ENCODE results near the gene PTPRQ. TPM values are rescaled to one million over a fixed set of nuclear protein-coding genes. Genes with fewer than 3 reads are reported as not detected.

Gene PTPRQ
- total and polyA plus RNA-seq, 4 donors = 0.26 to 11.7 (median 1.4) TPM

DNA sequence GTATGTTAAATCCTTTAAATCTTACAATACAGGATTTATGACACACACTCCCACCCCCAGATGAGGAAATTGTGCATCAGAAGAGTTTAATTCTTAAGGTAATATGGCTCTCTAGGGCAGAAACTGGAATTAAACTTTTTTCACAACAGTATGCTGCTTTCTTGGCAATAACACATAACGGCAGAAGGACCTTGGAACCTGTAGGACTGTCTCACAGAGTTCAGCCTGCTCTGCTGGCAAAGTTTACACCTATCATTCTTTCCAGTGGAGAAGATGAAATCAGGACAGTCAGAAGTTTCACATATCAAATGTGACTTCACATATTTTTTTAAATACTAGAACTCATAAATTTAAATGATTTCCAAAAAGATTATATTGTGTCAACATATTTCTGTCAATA lies 232.8 kb downstream of the PTPRQ start:
- Histone ChIP-seq H3K9ac (ENCODE audit: insufficient read depth in 1 of 2, low read length in 2 of 2) (no peak overlapping the region), H3K36me3 (ENCODE audit: control insufficient read depth in 4 of 4, insufficient read depth in 4 of 4, low read length in 4 of 4) (no peaks in the 10 kb centered on the region), H3K27ac (ENCODE audit: low read depth in 1 of 2, low read length in 1 of 2) (no peak overlapping the region), H3K4me1 (ENCODE audit: control insufficient read depth in 5 of 5, insufficient read depth in 5 of 5, low read length in 5 of 5) (no peaks in the 10 kb centered on the region), H3K4me3 (no peak overlapping the region), H3K9me3 (ENCODE audit: control insufficient read depth in 4 of 4, insufficient read depth in 3 of 4, low read length in 3 of 4) (no peaks in the 10 kb centered on the region), H3K27me3 (ENCODE audit: control insufficient read depth in 3 of 3, insufficient read depth in 3 of 3, low read length in 2 of 3) (no peaks in the 10 kb centered on the region)
- TF ChIP-seq CTCF (IDR thresholded peaks at IDR 0.05; ENCODE audit: control extremely low read depth, extremely low read depth) = no peak
- WGBS, 2 donors = 75 to 86% methylated on average over 1 of the region's 1 CpG
- ATAC-seq (ENCODE audit: insufficient read depth, low FRiP score) = no peak
- no peak for DNase-seq

- WGBS, 2 donors = 89 to 93% methylated on average over 1 of the region's 1 CpG
- Histone ChIP-seq H3K27me3 (ENCODE audit: control insufficient read depth in 3 of 3, insufficient read depth in 3 of 3, low read length in 2 of 3) (no peaks in the 10 kb centered on the region), H3K4me3 (no peak overlapping the region), H3K9me3 (ENCODE audit: control insufficient read depth in 4 of 4, insufficient read depth in 3 of 4, low read length in 3 of 4) (no peaks in the 10 kb centered on the region), H3K36me3 (ENCODE audit: control insufficient read depth in 4 of 4, insufficient read depth in 4 of 4, low read length in 4 of 4) (no peaks in the 10 kb centered on the region), H3K9ac (ENCODE audit: insufficient read depth in 1 of 2, low read length in 2 of 2) (no peak overlapping the region), H3K4me1 (ENCODE audit: control insufficient read depth in 5 of 5, insufficient read depth in 5 of 5, low read length in 5 of 5) (no peaks in the 10 kb centered on the region), H3K27ac (ENCODE audit: low read depth in 1 of 2, low read length in 1 of 2) (no peak overlapping the region)
- no peak for TF ChIP-seq CTCF (IDR thresholded peaks at IDR 0.05; ENCODE audit: control extremely low read depth, extremely low read depth)
- DNase-seq (no peak), ATAC-seq (ENCODE audit: insufficient read depth, low FRiP score) (no peak)
These were observed 234.0 kb downstream of the PTPRQ start for GRCh38 chr12:80677994-80678393.

- DNase-seq = no peak
- Histone ChIP-seq H3K36me3 (ENCODE audit: control insufficient read depth in 4 of 4, insufficient read depth in 4 of 4, low read length in 4 of 4) (no peaks in the 10 kb centered on the region), H3K4me1 (ENCODE audit: control insufficient read depth in 5 of 5, insufficient read depth in 5 of 5, low read length in 5 of 5) (no peaks in the 10 kb centered on the region), H3K27me3 (ENCODE audit: control insufficient read depth in 3 of 3, insufficient read depth in 3 of 3, low read length in 2 of 3) (no peaks in the 10 kb centered on the region), H3K9me3 (ENCODE audit: control insufficient read depth in 4 of 4, insufficient read depth in 3 of 4, low read length in 3 of 4) (no peaks in the 10 kb centered on the region), H3K9ac (ENCODE audit: insufficient read depth in 1 of 2, low read length in 2 of 2) (no peak overlapping the region), H3K4me3 (no peak overlapping the region), H3K27ac (ENCODE audit: low read depth in 1 of 2, low read length in 1 of 2) (no peak overlapping the region)
- ATAC-seq (ENCODE audit: insufficient read depth, low FRiP score) = no peak
- no peak for TF ChIP-seq CTCF (IDR thresholded peaks at IDR 0.05; ENCODE audit: control extremely low read depth, extremely low read depth)
- WGBS, 2 donors = 87 to 93% methylated on average over 3 of the region's 3 CpGs
These were observed 235.5 kb downstream of the PTPRQ start for GRCh38 chr12:80679346-80680131.

GRCh38 chr12:80681287-80681686 lies 237.3 kb downstream of the PTPRQ start:
- Histone ChIP-seq H3K4me3 (no peak overlapping the region), H3K4me1 (ENCODE audit: control insufficient read depth in 5 of 5, insufficient read depth in 5 of 5, low read length in 5 of 5) (no peaks in the 10 kb centered on the region), H3K9ac (ENCODE audit: insufficient read depth in 1 of 2, low read length in 2 of 2) (no peak overlapping the region), H3K27me3 (ENCODE audit: control insufficient read depth in 3 of 3, insufficient read depth in 3 of 3, low read length in 2 of 3) (no peaks in the 10 kb centered on the region), H3K27ac (ENCODE audit: low read depth in 1 of 2, low read length in 1 of 2) (no peak overlapping the region), H3K9me3 (ENCODE audit: control insufficient read depth in 4 of 4, insufficient read depth in 3 of 4, low read length in 3 of 4) (no peaks in the 10 kb centered on the region), H3K36me3 (ENCODE audit: control insufficient read depth in 4 of 4, insufficient read depth in 4 of 4, low read length in 4 of 4) (no peaks in the 10 kb centered on the region)
- ATAC-seq (ENCODE audit: insufficient read depth, low FRiP score) (no peak), DNase-seq (no peak)
- WGBS, 2 donors = 88 to 91% methylated on average over 2 of the region's 2 CpGs
- no peak for TF ChIP-seq CTCF (IDR thresholded peaks at IDR 0.05; ENCODE audit: control extremely low read depth, extremely low read depth)
